SU-DHL-6 (cell line): ENCODE data around the gene PLA2G4E.

Experiments used
- EZH2phosphoT487 ChIP-seq: fragments of 200-600 bp; sonication (generic), shearing (Covaris generic); conservative IDR thresholded peaks from 2 replicates; pipeline ENCODE4 v1.6.1; 2018; ENCODE audit warnings: mild to moderate bottlenecking, antibody characterized with exemption, low read length, moderate library complexity, mixed read lengths
- TF ChIP-seq, protein P1 (sequence below): fragments of 200-600 bp; sonication (generic); IDR thresholded peaks from one replicate; pipeline ENCODE4 v1.5.1; 2017; ENCODE audit warnings: antibody characterized with exemption, mild to moderate bottlenecking, low read length, moderate library complexity; ENCODE audit not compliant: insufficient read depth, poor library complexity, severe bottlenecking

DNA sequence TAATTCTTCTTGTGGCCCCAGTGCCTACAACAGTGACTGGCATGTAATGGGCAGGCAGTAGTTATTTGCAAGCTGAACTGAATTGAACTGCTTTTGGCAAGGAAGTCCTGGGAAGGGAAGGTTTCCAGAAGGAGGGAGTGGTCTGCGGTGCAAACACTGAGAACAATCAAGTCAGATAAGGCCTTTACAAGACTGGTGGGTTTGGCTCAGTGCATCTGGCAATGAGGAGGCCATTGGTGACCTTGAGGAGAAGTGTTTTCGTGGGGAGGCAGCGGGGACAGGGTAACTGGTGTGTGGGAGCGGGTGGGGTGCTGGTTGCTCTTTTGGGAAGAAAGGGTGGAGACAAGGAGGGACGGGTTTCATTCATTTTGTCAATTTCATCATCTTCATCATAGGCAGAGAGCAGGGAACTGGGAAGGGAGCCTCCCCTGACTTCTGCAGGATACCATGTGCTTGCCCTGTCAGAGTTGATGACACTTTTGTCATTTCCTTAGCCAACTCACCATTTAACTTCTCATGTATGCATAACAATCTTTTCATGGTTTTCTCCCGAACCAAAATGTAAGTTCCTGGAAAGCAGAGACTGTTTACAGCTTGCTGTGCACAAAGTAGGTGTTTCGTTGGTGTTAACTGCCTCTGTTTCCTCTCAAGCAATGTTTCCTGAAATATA is 40.1 kb downstream of the PLA2G4E start:
- TF ChIP-seq, protein P1, sequence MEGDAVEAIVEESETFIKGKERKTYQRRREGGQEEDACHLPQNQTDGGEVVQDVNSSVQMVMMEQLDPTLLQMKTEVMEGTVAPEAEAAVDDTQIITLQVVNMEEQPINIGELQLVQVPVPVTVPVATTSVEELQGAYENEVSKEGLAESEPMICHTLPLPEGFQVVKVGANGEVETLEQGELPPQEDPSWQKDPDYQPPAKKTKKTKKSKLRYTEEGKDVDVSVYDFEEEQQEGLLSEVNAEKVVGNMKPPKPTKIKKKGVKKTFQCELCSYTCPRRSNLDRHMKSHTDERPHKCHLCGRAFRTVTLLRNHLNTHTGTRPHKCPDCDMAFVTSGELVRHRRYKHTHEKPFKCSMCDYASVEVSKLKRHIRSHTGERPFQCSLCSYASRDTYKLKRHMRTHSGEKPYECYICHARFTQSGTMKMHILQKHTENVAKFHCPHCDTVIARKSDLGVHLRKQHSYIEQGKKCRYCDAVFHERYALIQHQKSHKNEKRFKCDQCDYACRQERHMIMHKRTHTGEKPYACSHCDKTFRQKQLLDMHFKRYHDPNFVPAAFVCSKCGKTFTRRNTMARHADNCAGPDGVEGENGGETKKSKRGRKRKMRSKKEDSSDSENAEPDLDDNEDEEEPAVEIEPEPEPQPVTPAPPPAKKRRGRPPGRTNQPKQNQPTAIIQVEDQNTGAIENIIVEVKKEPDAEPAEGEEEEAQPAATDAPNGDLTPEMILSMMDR: no peak
- no peak for TF ChIP-seq EZH2phosphoT487
